GM12892 (cell line): ENCODE measurements around the gene ZNF263.

Experiments used
- POLR2A ChIP-seq: IDR thresholded peaks from 2 replicates; pipeline ENCODE4 v1.6.1; 2011; ENCODE audit warnings: low read depth, low read length, control low read depth
- POLR2AphosphoS5 ChIP-seq: IDR thresholded peaks from 2 replicates; pipeline ENCODE4 v1.6.1; 2011; ENCODE audit warnings: low read depth, low read length, control low read depth
- TAF1 ChIP-seq: IDR thresholded peaks from 2 replicates; pipeline ENCODE4 v1.6.1; 2011; ENCODE audit warnings: low read depth, mild to moderate bottlenecking, control low read depth, low read length, borderline replicate concordance

GRCh38 chr16:3254309-3254708, 29.0 kb upstream of the ZNF263 start:
- TF ChIP-seq POLR2A (no peak), POLR2AphosphoS5 (no peak), TAF1 (no peak)
